HS-27A (cell line): ENCODE data around the gene PSMC4.
"Not testable (repeated sequence)": the region's sequence is repeated elsewhere in the genome, so short reads cannot be mapped to it uniquely, and the experiment has no call there.

Experiments
- DNase-seq: peaks from one replicate; pipeline ENCODE4 v3.0.0-alpha.2; 2012; ENCODE audit warnings: low read depth, missing footprints

The PSMC4 gene

DNA sequence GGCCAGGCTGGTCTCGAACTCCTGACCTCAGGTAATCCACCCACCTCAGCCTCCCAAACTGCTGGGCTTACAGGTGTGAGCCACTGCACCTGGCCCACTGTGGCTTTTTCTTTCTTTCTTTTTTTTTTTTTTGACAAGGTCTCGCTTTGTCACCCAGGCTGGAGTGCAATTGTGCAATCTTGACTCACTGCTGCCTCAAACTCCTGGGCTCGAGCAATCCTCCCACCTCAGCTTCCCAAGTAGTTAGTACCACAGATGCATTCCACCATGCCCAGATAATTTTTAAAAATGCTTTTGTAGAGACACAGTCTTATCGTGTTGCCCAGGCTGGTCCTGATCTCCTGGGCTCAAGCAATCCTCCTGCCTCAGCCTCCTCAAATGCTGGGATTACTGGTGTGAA, 24.4 kb upstream of the PSMC4 start:
- no peak for DNase-seq

GRCh38 chr19:39949026-39949747, 21.8 kb upstream of the PSMC4 start:
- DNase-seq = no peak

DNA sequence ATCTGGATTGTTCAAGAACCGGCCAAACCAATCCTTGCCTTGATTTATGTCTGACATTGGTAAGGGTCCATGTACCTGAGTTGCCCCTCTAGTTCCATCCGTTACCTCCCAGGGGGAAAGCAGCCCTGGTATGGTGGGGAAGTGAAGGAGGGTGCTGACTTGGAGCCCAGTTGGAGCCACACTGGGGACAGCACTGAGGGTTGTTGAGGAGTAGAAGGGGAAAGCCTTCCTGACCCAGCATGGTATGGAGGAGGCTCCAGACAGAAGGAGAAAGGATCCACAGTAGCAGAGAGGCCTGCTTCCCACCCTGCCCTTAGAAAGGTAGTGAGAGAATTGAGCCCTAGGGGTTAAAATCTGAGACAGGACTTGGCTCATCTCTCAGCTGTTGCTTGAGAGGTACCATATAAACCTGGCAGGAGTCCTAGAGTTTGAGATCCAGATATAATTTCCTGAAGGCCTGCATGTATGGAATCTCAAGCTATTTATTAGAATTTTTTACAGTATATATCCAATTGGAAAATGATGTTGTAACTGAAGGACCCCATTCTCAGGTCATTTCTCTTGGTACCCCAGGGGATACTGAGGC, 19.8 kb upstream of the PSMC4 start:
- no peak for DNase-seq

DNA sequence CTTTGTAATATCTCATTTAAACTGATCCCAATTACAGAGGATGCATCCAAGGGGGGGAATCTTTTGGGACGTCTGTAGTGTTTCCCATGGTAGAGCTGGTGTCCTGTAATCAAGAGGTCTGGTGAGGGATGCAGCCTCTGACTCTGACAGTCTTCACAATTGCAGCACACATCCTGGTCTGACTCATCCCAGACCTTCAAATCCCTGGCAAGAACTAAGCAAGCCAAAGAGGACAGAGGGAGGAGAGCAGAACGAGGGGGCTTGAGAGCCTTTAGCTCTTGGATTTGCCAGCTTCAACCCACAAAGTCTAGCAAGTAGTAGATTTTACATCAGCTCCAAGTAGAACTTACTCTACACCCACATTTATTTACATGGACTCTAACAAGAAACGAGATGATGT, 19.3 kb upstream of the PSMC4 start:
- no peak for DNase-seq

DNA sequence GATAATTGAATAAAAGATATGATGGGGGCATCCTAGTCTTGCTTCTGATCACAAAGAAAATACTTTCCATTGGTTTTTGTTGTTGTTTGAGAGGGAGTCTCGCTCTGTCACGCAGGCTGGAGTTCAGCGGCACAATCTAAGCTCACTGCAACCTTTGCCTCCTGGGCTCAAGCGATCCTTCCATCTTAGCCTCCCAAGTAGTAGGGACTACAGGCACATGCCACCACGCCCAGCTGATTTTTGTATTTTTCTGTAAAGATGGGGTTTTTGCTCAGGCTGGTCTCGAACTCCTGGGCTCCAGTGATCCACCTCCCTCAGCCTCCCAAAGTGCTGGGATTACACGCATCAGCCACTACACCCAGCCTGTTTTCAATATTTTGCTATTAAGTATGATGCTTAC, 17.1 kb upstream of the PSMC4 start:
- no peak for DNase-seq

GRCh38 chr19:39957886-39958285, 13.1 kb upstream of the PSMC4 start:
- DNase-seq = not testable (repeated sequence)

DNA sequence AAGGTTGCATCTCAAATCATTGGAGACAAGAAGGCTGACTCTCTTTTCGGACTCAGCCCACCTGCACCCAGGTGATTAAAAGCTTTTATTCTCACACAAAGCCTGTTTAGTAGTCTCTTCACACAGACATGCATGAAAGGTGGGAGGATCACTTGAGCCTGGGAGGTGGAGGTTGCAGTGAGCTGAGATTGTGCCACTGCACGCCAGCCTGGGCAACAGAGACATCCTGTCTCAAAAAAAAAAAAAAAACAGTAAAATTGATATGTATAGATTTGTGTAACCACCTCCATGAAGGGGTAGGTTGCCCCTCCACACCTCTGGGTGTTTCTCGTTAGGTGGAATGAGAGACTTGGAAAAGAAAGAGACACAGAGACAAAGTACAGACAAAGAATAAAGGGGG, 12.0 kb upstream of the PSMC4 start:
- not testable (repeated sequence) for DNase-seq

GRCh38 chr19:39959407-39959806, 11.6 kb upstream of the PSMC4 start:
- not testable (repeated sequence) for DNase-seq

GRCh38 chr19:39963898-39964297, 7.1 kb upstream of the PSMC4 start:
- no peak for DNase-seq

DNA sequence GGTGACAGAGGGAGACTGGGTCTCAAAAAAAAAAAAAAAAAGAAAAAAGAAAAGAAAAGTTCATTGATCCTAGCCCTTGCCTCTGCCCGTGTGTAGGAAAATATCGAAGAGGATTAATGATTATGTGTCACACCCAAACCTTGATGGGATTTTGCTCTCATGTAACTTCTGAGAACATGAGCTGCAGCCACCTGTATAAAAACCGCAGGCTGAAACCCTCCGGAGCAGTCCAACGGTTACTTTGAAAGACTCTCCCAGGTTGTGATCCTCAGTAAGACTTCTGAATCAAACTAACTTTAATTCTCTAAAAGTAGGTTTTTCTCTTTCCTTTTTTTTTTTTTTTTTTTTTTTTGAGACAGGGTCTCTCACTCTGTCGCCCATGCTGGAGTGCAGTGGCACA, 4.3 kb upstream of the PSMC4 start:
- DNase-seq = no peak

DNA sequence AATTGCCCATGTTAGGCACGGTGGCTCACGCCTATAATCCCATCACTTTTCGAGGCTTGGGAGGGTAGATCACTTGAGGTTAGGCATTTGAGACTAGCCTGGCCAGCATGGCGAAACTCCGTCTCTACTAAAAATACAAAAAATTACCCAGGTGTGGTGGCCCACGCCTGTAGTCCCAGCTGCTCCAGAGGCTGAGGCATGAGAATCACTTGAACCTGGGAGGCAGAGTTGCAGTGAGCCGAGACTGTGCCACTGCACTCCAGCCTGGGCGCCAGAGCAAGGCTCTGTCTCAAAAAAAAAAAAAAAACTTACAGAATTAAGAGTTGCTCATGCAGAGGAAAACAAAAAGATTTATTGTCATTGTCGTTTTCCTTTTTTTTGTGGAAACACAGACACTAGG, 3.4 kb upstream of the PSMC4 start:
- no peak for DNase-seq

DNA sequence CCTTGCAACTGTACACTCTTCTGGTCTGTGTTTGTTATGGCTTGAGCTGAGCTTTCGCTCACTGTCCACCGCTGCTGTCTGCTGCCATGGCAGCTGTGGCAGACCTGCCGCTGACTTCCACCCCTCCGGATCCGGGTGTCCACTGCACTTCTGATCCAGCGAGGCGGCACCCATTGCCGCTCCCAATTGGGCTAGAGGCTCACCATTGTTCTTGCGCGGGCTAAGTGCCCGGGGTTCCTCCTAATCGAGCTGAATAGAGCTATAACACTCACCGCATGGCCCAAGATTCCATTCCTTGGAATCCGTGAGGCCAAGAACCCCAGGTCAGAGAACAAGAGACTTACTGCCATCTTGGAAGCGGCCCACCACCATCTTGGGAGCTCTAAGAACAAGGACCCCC, 2.2 kb upstream of the PSMC4 start:
- no peak for DNase-seq

DNA sequence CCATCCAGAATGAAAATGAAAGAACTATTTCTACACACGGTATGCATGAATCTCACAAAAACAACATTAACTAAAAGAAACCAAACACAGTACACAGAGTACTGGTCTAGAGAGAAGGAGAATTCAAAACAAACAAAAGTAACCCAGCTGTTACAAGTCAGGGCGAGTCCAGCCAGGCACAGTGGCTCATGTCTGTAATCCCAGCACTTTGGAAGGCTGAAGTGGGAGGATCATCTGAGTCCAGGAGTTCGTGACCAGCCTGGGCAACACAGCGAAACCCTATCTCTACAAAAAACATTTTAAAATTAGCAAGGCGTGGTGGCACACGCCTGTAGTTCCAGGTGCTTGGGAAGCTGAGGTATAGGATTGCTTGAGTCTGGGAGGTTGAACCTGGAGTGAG, 1.7 kb upstream of the PSMC4 start:
- DNase-seq = no peak

DNA sequence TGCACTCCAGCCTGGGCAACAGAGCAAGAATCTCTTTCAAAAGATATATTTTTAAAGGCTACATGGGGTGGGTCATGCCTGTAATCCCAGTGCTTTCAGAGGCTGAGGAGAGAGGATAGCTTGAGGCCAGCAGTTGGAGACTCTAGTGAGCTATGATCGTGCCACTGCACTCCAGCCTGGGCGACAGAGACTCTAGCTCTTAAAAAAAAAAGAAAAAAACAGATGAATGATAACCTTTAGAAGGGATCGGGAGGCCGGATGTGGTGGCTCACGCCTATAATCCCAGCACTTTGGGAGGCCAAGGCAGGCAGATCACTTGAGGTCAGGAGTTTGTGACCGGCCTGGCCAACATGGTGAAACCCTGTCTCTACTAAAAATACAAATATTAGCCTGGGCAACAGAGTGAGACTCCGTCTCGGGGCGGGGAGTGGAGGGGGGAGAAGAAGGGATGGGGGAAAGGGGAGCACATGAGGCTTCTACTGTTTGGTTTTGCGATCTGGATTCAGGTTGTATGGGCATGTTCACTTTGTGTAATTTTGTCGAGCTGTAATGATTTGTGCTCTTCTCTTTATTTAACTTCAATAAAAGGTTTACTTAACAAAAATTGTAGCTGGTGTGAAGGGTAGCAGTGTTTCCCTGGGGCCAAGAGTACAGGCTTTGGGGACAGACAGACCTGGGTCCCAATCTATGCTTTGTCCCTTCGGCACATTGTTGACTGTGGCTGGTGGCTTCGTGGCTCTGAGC, 1.1 kb upstream of the PSMC4 start:
- no peak for DNase-seq

- DNase-seq = no peak
Measured at GRCh38 chr19:39970425-39970674, 615 bp upstream of the PSMC4 start.

DNA sequence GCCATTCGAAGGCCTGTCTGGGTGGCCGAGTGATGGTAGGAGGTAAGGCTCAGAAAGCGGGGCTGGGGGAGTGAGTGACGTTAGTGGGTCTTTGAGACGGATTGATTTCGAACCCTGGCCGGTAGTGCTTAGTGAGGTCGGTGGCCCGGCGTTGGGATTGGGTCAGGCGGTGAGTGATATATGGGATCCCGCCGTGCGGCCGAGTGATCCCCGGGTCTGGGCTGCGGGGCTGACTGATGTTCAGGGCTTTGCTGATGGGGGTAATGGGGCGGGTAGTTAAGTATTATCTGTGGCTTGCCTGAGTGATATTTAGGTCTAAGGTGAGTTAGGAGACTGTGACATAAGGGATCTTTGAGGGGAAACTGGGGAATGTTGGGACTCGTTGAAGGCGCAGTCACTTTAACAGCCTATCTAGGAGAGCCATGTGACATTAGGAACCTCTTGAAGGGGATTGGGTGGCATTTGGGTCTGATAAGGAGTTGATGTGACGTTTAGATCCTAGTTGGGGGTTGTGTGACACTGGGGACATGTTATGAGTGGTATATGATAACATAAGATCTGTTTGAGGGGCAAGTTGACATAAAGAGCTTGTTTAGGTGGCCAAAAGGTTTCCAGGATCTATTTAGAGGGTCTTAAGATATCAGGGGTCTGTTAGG, 543 bp downstream of the PSMC4 start:
- DNase-seq = no peak

GRCh38 chr19:39974377-39975155, 3.6 kb downstream of the PSMC4 start:
- DNase-seq = no peak

DNA sequence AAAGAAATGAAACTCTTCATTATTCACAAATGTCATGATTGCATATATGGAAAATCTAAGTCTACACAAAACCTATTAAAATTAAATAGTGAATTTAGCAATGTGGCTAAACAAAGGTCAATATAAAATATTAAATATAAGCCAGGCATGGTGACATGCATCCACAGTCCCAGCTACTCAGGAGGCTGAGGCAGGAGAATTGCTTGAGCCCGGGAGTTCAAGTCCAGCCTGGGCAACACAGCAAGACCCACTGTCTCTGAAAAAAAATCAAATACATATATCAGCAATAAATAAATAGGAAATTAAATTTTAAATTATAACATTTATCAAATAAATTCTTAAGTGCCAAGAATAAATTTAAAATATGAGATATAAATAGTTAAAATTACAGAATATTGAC, 11.9 kb downstream of the PSMC4 start:
- no peak for DNase-seq

GRCh38 chr19:39983695-39984300, 12.8 kb downstream of the PSMC4 start:
- no peak for DNase-seq

GRCh38 chr19:39986643-39987042, 15.7 kb downstream of the PSMC4 start:
- no peak for DNase-seq

GRCh38 chr19:39987167-39987566, 16.2 kb downstream of the PSMC4 start:
- DNase-seq = no peak

GRCh38 chr19:39987596-39987995, 16.6 kb downstream of the PSMC4 start:
- no peak for DNase-seq
